ENCODE data around the gene ERICH6B. TPM values are rescaled to one million over a fixed set of nuclear protein-coding genes. Genes with fewer than 3 reads are reported as not detected.
A peak's percentile ranks its signal among the peaks of the same experiment; 100 is the strongest.

The ERICH6B gene
- total and polyA plus RNA-seq, 2 of the 8 experiments (the other 6 are each of a cell fraction or from before 2014, with no cell fraction given) = not detected

DNA sequence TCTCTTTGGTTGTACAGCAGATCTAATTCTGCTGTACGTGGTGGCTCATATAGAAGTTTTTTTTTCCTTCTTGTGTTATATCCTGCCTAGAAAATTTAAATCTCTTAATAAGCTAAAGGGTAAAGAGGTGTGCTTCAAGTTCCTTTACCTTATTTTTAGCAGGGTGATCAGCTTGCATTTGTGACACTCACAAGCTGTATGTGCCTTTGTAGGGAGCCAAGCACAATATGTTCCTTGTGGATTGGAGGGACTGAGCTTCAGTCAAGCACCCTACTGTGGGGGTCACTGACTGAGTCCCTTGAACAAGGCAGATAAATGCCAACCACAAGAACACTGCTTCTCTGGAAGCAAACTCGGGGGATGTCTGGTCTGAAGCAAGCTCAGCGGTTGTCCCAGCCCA is 12.6 kb upstream of the ERICH6B start:
- no peaks in the 10 kb centered on the region for H3K9me3 ChIP-seq (ENCODE audit: insufficient read depth in 2 of 2, low read depth in 1 of 2, low read length in 1 of 2)
- peak overlapping the region; percentile 43; the same call in 1 of the 2 replicates for H4K8ac ChIP-seq (ENCODE audit: extremely low read depth, insufficient read depth, low read length)
- H3K23me2 ChIP-seq (ENCODE audit: low read depth, low read length) = no peaks in the 10 kb centered on the region
- H2BK12ac ChIP-seq (ENCODE audit: low read depth, low read length) = no peak overlapping the region
- CTCF ChIA-PET (ENCODE audit: partially characterized antibody) = interaction anchor here (0.6 to 12.5 kb wide), 8 partner anchors 43 to 188 kb away, joined by 3 to 170 read pairs (median 4); partner anchors contain the start of gene CBY2
- no peaks in the 10 kb centered on the region for H3K79me1 ChIP-seq (ENCODE audit: low read depth, low read length)
- FAIRE-seq (no peak), DNase-seq (ENCODE audit: low read depth in 1 of 2, low spot score in 2 of 2) (no peak)
- H2BK5ac ChIP-seq (ENCODE audit: low read depth, low read length) = no peak overlapping the region
- no peaks in the 10 kb centered on the region for H3K27me3 ChIP-seq (replicated peaks in 1 of 4; ENCODE audit: control insufficient read depth in 3 of 4, extremely low read depth in 1 of 4, insufficient read depth in 3 of 4, low read length in 3 of 4)
- H3K23ac ChIP-seq (ENCODE audit: insufficient read length) = no peak overlapping the region
- no peak overlapping the region for H2AK5ac ChIP-seq (ENCODE audit: low read depth, low read length)
- H3K4me1 ChIP-seq (replicated peaks in 1 of 4; ENCODE audit: control insufficient read depth in 3 of 4, insufficient read depth in 4 of 4, low read length in 3 of 4) = peaks cover 0 to 6% (median 2%) of the 10 kb centered on the region in 4 experiments; a peak in 2 of 7 replicates
- no peak overlapping the region for H3K4me2 ChIP-seq (ENCODE audit: insufficient read depth in 1 of 2, low read depth in 2 of 2, low read length in 2 of 2)
- no peak overlapping the region for H3K4me3 ChIP-seq (ENCODE audit: extremely low read depth in 1 of 4, insufficient read depth in 2 of 4, low read depth in 3 of 4, low read length in 4 of 4)
- H3K56ac ChIP-seq (replicated peaks; ENCODE audit: insufficient read length, low read depth, low read length) = no peak overlapping the region
- no peak overlapping the region for H2AFZ ChIP-seq (ENCODE audit: low read length)
- H3K27ac ChIP-seq (ENCODE audit: low read depth, low read length) = no peak overlapping the region
- H3K18ac ChIP-seq (ENCODE audit: extremely low read depth, low read length) = no peak overlapping the region
- no peak overlapping the region for H3K4ac ChIP-seq (replicated peaks; ENCODE audit: insufficient read length, low read depth, low read length)
- no peak overlapping the region for H3K14ac ChIP-seq (ENCODE audit: insufficient read length)
- H4K20me1 ChIP-seq (replicated peaks in 1 of 2; ENCODE audit: control insufficient read depth in 1 of 2, insufficient read depth in 2 of 2, low read length in 2 of 2) = no peaks in the 10 kb centered on the region
- no peak overlapping the region for H4K91ac ChIP-seq (replicated peaks; ENCODE audit: insufficient read length, low read length)
- WGBS, 2 experiments (ENCODE audit: extremely low coverage in 1 of 2, insufficient coverage in 1 of 2, insufficient read length in 1 of 2, insufficient replicate concordance in 2 of 2, low coverage in 1 of 2, low lambda C conversion rate in 2 of 2, missing lambda C conversion rate in 1 of 2) = 93% methylated on average over 3 of the region's 3 CpGs; no CpG with 5 or more reads in 1 of the 2 experiments
- TF ChIP-seq EZH2 (IDR thresholded peaks at IDR 0.05; ENCODE audit: low read depth, low read length, severe bottlenecking) (no peak), FOSL1 (IDR thresholded peaks at IDR 0.05; ENCODE audit: insufficient read depth, low read depth, low read length) (no peak), JUND (IDR thresholded peaks at IDR 0.05; ENCODE audit: low read length) (no peak), GABPA (IDR thresholded peaks at IDR 0.05; ENCODE audit: borderline replicate concordance, insufficient read depth, low read length) (no peak), CBX5 (IDR thresholded peaks at IDR 0.05; ENCODE audit: low read depth, low read length) (no peak), RAD21 (IDR thresholded peaks at IDR 0.05 in 1 of 2, conservative IDR thresholded peaks at IDR 0.05 in 1 of 2; ENCODE audit: low read depth in 2 of 2, low read length in 2 of 2) (no peak), KDM1A (IDR thresholded peaks at IDR 0.05; ENCODE audit: borderline replicate concordance, low read length) (no peak), ATF3 (IDR thresholded peaks at IDR 0.05; ENCODE audit: insufficient read depth, low read depth, low read length) (no peak), CEBPB (IDR thresholded peaks at IDR 0.05; ENCODE audit: low read depth, low read length) (no peak), CBX8 (IDR thresholded peaks at IDR 0.05; ENCODE audit: borderline replicate concordance, low read depth, low read length) (no peak)
- H4K5ac ChIP-seq (ENCODE audit: insufficient read length, low read depth, low read length) = no peak overlapping the region
- POLR2A ChIA-PET (ENCODE audit: partially characterized antibody) = no interaction called here
- no peak overlapping the region for H3K9ac ChIP-seq (replicated peaks in 1 of 4; ENCODE audit: extremely low read depth in 1 of 4, low read depth in 3 of 4, low read length in 3 of 4)
- H2BK120ac ChIP-seq (replicated peaks; ENCODE audit: low read depth, low read length) = no peak overlapping the region
- no peak overlapping the region for H2BK20ac ChIP-seq (ENCODE audit: low read length)
- H3K79me2 ChIP-seq (ENCODE audit: control insufficient read depth in 1 of 2, insufficient read depth in 2 of 2, low read length in 2 of 2) = no peaks in the 10 kb centered on the region
- no peak overlapping the region for H2BK15ac ChIP-seq (ENCODE audit: low read length)
- H3K36me3 ChIP-seq (ENCODE audit: control insufficient read depth in 2 of 4, insufficient read depth in 4 of 4, low read length in 3 of 4) = no peaks in the 10 kb centered on the region
